Sigmoid colon (tissue), 4 donors: ENCODE measurements around the gene ULBP3.

Experiments
- CTCF ChIP-seq, 4 experiments: fragments of 450-650 bp in 3 of 4; fragments of 200-600 bp in 1 of 4; IDR thresholded peaks; one replicate each; pipeline ENCODE4 v1.5.1; 2016 to 2019; ENCODE audit warnings: antibody characterized with exemption in 4 of 4, mild to moderate bottlenecking in 3 of 4, moderate library complexity in 2 of 4
- EP300 ChIP-seq, 4 donors: sonication (generic); formaldehyde crosslinking; IDR thresholded peaks; one replicate each; pipeline ENCODE4 v1.6.1; 2017; ENCODE audit warnings: antibody characterized with exemption in 4 of 4
- POLR2A ChIP-seq, 2 donors: fragments of 450-650 bp; IDR thresholded peaks; one replicate each; pipeline ENCODE4 v1.6.1; 2016; ENCODE audit warnings: antibody characterized with exemption in 2 of 2, mild to moderate bottlenecking in 2 of 2, moderate library complexity in 2 of 2

GRCh38 chr6:150078788-150079187 lies 9.9 kb upstream of the ULBP3 start:
- no peak for TF ChIP-seq CTCF (IDR thresholded peaks at IDR 0.05)
- no peak for TF ChIP-seq POLR2A (IDR thresholded peaks at IDR 0.05)
- TF ChIP-seq EP300 (IDR thresholded peaks at IDR 0.05): no peak
